D721Med (cell line): ENCODE measurements around the gene HACE1.

Experiments used
- DNase-seq: peaks from one replicate; pipeline ENCODE4 v3.0.0; 2011; ENCODE audit warnings: low spot score; ENCODE audit not compliant: insufficient read length
- FAIRE-seq: peaks from 2 replicates; lab custom pipeline; 2011; peaks lifted over from hg19 to GRCh38; lab: Jason Lieb, UNC
- TF ChIP-seq, protein P1 (sequence below): IDR thresholded peaks from 2 replicates; pipeline ENCODE4 v1.5.1; 2012; ENCODE audit warnings: mild to moderate bottlenecking, control low read depth; ENCODE audit not compliant: insufficient read depth; ENCODE audit errors: missing control alignments

The HACE1 gene

GRCh38 chr6:104729433-104729832 lies 130.3 kb downstream of the HACE1 start:
- TF ChIP-seq, protein P1, sequence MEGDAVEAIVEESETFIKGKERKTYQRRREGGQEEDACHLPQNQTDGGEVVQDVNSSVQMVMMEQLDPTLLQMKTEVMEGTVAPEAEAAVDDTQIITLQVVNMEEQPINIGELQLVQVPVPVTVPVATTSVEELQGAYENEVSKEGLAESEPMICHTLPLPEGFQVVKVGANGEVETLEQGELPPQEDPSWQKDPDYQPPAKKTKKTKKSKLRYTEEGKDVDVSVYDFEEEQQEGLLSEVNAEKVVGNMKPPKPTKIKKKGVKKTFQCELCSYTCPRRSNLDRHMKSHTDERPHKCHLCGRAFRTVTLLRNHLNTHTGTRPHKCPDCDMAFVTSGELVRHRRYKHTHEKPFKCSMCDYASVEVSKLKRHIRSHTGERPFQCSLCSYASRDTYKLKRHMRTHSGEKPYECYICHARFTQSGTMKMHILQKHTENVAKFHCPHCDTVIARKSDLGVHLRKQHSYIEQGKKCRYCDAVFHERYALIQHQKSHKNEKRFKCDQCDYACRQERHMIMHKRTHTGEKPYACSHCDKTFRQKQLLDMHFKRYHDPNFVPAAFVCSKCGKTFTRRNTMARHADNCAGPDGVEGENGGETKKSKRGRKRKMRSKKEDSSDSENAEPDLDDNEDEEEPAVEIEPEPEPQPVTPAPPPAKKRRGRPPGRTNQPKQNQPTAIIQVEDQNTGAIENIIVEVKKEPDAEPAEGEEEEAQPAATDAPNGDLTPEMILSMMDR, result no peak
- DNase-seq (no peak), FAIRE-seq (no peak)

DNA sequence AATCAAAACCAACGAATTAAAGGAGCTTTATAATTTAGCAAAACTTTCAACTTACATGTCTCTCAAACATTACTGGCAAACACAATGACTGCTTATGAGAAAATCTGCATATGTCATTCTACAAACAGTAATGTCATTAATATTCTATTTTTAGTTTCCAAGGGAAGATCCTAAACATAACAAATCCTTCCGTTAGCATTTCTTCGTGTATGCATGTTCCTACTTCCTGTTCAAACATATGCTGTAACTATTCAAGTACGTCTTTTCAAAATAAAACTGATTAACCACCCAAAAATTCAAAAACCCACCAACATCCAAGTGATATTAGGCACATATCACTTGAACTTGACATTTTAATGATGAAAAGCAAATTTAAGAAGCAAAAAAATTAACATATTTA lies 131.3 kb downstream of the HACE1 start:
- DNase-seq, result no peak
- no peak for FAIRE-seq
- TF ChIP-seq, protein P1, result no peak

GRCh38 chr6:104718672-104719071 lies 141.0 kb downstream of the HACE1 start:
- no peak for DNase-seq
- TF ChIP-seq, protein P1, result no peak
- peak; percentile 29 for FAIRE-seq

DNA sequence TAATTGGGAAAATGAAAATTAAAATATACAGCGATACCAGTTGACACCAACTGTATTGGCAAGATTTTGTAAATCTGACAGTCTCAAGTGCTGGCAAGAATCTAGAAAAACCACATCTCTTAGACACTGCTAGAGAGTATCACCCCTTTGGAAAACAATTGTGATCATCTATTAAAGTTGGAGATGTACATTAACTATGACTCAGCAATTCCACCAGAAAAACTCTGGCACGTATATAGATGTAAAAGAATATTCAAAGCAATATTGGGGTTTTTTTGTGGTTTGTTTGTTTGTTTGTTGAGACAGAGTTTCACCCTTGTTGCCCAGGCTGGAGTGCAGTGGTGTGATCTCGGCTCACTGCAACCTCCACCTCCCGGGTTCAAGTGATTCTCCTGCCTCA lies 142.9 kb downstream of the HACE1 start:
- TF ChIP-seq, protein P1, result no peak
- no peak for DNase-seq
- no peak for FAIRE-seq

- FAIRE-seq (no peak), DNase-seq (no peak)
- TF ChIP-seq, protein P1, result no peak
Observed at GRCh38 chr6:104714796-104715195, 144.9 kb downstream of the HACE1 start.

- DNase-seq (no peak), FAIRE-seq (no peak)
- TF ChIP-seq, protein P1, result no peak
Observed at GRCh38 chr6:104713982-104714381, 145.7 kb downstream of the HACE1 start.

DNA sequence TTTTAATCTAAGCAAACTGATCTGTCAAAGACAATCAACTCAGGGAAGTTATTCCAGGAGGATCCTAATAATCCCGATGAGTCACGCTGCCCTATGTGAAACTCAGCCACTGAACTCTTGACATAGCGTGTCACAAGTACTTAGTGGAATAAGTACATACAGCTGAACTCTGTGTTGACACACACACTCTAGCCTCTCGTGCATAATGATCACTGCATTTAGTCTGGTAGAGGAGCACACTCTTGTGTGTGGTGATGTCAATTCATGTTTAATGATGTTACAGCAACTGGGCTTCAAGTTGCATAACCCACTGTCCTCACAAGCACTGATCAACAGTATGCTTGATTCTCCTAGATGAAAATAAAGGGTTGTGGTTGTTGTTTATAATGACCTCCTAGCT lies 148.3 kb downstream of the HACE1 start:
- DNase-seq, result no peak
- TF ChIP-seq, protein P1, result no peak
- no peak for FAIRE-seq
